BE2C (cell line): ENCODE results near the gene HDGFL2.
A peak's percentile ranks its signal among the peaks of the same experiment; 100 is the strongest.

ENCODE experiments used
- DNase-seq: peaks from one replicate; pipeline ENCODE4 v3.0.0-alpha.2; 2020
- H3K27me3 ChIP-seq: fragments of 250-450 bp; sonication (Bioruptor Pico); 2 replicates; pipeline ENCODE4 v1.5.1; 2020; ENCODE audit warnings: mild to moderate bottlenecking
- H3K36me3 ChIP-seq: fragments of 250-450 bp; sonication (Bioruptor Pico); 2 replicates; pipeline ENCODE4 v1.5.1; 2020; ENCODE audit warnings: mild to moderate bottlenecking
- H3K4me1 ChIP-seq: fragments of 250-450 bp; sonication (Bioruptor Pico); 2 replicates; pipeline ENCODE4 v1.5.1; 2020
- H3K4me3 ChIP-seq: 2 replicates; pipeline ENCODE4 v1.5.1; 2011; ENCODE audit warnings: low read depth, low read length
- H3K9me3 ChIP-seq: fragments of 250-450 bp; sonication (Bioruptor Pico); 2 replicates; pipeline ENCODE4 v1.5.1; 2020
- TF ChIP-seq, protein P1 (sequence below): IDR thresholded peaks from 2 replicates; pipeline ENCODE4 v1.5.1; 2012; ENCODE audit warnings: mild to moderate bottlenecking, low read depth, low read length

The HDGFL2 gene

DNA sequence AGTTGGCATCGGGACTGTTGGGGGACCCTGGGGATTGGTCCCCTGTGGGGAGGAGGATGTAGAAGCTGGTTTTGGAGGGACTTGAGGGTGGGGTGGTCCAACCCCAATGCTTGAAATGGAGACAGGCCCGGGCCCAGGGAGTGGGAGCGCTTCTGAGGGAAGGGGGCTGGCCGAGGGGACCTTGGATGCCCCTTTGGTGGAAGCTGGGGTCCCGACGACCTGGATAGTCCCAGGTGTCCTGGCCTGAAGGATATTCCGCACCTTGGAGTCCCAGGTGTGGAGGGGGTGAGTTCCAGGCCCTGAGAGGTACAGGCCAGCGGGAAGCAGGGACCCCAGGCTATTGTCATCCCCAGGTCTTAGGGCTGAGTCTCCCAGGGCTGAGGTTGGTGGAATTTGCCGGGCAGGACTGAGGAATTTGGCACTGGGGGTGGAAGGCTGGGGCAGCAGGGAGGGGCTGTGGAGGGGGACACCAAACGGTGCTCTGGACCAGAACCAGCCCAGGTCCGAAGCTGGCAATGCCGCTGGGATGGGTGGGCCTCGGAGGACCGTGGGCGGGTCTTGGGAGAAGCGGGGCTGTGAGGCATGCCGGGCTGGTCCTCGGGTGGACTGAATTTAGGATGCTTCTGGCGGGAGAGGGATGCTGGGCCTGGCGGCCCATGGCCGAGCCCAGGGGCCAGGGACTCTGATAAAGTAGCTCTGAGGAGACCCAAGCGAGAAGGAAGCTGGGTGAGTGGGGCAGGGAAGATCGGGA, 1.8 kb downstream of the HDGFL2 start:
- TF ChIP-seq, protein P1, sequence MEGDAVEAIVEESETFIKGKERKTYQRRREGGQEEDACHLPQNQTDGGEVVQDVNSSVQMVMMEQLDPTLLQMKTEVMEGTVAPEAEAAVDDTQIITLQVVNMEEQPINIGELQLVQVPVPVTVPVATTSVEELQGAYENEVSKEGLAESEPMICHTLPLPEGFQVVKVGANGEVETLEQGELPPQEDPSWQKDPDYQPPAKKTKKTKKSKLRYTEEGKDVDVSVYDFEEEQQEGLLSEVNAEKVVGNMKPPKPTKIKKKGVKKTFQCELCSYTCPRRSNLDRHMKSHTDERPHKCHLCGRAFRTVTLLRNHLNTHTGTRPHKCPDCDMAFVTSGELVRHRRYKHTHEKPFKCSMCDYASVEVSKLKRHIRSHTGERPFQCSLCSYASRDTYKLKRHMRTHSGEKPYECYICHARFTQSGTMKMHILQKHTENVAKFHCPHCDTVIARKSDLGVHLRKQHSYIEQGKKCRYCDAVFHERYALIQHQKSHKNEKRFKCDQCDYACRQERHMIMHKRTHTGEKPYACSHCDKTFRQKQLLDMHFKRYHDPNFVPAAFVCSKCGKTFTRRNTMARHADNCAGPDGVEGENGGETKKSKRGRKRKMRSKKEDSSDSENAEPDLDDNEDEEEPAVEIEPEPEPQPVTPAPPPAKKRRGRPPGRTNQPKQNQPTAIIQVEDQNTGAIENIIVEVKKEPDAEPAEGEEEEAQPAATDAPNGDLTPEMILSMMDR: no peak
- Histone ChIP-seq H3K27me3 (no peaks in the 10 kb centered on the region), H3K9me3 (no peaks in the 10 kb centered on the region), H3K36me3 (peaks cover 24% of the 10 kb centered on the region), H3K4me3 (peak overlapping the region; percentile 86), H3K4me1 (no peaks in the 10 kb centered on the region)
- DNase-seq: no peak

DNA sequence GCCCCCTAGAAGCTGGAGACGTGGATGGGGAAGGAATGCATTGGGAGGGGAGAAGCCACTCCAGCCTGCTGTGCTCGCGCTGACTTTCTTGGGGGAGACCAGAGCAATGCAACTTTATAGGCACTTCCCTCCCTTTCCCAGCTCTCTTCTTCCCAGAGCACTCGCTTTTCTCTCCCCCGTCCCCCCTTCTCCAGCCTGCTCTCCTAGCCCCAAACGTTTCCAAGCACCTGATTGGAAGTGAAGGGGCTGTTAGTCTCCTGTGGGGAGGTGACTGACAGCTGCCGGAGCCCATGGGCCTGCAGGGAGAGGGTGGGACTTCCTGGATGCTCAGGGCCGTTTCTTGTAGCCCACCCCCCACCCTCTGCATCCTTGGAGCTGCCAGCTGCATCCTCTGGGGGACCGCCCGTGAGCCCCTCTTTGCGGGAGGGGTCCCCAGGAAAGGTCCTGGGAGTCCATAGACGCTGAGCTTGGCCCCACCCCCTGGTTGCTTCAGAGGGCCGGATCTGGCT, 2.5 kb downstream of the HDGFL2 start:
- peak; percentile 89 for DNase-seq
- TF ChIP-seq, protein P1: no peak
- Histone ChIP-seq H3K36me3 (peaks cover 26% of the 10 kb centered on the region), H3K4me3 (peak overlapping the region; percentile 86), H3K27me3 (no peaks in the 10 kb centered on the region), H3K4me1 (no peaks in the 10 kb centered on the region), H3K9me3 (no peaks in the 10 kb centered on the region)

DNA sequence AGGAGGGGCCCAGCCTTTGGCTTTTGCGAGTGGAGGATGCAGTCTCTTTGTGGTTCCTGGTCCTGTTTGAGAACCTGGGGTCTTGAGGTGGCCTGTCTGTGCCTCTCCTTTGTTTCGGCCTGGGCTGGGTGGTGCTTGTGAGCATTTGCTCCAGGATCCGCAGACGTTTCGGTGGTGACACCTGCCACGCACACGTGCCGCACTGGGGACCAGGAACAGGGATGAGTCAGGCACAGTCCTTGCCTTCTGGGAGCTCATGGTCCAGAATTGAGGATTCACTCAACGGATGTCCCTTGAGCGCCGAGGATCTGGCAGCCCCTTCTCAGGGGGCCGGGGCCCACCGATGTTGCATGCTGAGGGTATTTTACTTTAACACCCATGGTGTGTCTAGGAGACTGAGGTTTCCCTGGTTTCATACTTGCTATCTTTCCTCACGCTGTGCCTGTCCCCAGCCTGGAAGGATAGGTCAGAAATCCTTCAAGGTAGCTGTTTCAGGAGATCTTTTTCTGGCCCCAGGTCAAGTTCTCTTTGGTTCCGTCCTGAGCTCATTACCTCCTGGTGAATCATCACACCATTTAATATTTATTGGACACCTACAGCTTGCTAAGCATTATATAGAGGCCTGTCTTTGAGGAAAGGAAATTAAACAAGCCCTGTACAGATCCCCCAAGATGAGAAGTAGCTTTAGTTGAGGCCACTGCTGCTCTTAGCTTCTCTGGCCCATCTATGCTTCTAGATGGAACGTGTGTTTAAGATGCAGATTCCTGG, 5.1 kb downstream of the HDGFL2 start:
- TF ChIP-seq, protein P1: no peak
- Histone ChIP-seq H3K4me1 (no peaks in the 10 kb centered on the region), H3K9me3 (no peaks in the 10 kb centered on the region), H3K27me3 (no peaks in the 10 kb centered on the region), H3K4me3 (no peak overlapping the region), H3K36me3 (peaks cover 33% of the 10 kb centered on the region)
- DNase-seq: no peak

DNA sequence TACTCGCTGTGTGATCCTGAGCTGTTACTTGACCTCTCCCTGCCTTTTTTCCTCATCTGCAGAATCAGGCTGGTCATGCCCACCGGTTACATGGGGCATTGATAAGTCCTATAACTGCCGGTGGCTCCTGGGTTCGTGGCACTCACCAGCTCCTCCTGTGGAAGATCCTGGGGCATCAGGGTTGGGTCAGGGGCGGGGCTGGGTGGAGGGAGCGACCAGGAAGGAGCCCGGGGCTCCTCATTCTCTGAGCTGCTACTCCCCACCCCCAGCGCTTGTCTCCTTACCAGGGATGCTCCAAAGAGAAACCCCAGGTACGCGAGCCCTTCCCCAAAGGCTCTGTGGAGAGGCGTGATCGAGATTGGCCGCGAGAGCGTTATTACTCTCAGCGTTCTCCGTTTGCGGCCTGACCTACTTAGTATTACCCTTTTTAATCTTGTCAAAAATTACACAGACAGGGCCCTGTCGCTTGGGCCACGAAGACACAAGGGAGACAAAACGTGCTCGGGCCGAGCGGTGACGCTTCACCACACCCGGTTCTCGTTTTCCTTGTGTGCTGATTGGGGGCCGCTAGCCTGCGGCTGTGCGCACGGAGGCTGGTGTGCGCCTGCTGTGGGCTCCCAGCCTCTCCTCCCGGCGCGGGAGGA, 10.7 kb downstream of the HDGFL2 start:
- DNase-seq: no peak
- H3K36me3 ChIP-seq: peaks cover 24% of the 10 kb centered on the region
- H3K27me3 ChIP-seq: no peaks in the 10 kb centered on the region
- TF ChIP-seq, protein P1: no peak
- H3K4me3 ChIP-seq: no peak overlapping the region
- no peaks in the 10 kb centered on the region for H3K9me3 ChIP-seq
- H3K4me1 ChIP-seq: no peaks in the 10 kb centered on the region

DNA sequence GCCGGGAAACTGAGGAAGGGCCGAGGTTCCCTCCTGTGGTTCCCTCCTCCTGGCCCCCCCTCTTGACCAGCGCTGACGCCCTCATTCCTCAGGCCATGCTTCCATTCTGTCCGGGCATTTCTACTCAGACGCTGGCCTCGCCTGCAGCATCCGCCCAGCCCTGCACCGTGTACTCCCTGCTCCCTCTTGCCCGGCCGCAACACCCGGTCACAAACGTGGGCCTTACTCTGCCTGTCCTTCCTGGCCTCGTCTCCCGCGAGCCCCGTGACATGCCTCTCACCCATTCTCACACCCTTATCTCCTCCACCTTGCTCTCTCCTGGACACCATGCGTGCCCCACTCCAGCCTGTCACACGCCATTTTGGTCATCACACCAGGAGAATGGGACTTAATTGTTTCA, 11.3 kb downstream of the HDGFL2 start:
- peaks cover 25% of the 10 kb centered on the region for H3K36me3 ChIP-seq
- DNase-seq: no peak
- no peaks in the 10 kb centered on the region for H3K27me3 ChIP-seq
- H3K9me3 ChIP-seq: no peaks in the 10 kb centered on the region
- TF ChIP-seq, protein P1: no peak
- no peaks in the 10 kb centered on the region for H3K4me1 ChIP-seq
- H3K4me3 ChIP-seq: no peak overlapping the region
